Fibroblast of skin of back (primary cell): ENCODE data around the gene SEMA3F.

ENCODE experiments used
- DNase-seq: peaks from one replicate; pipeline ENCODE4 v3.0.0-alpha.2; 2013

Gene SEMA3F

DNA sequence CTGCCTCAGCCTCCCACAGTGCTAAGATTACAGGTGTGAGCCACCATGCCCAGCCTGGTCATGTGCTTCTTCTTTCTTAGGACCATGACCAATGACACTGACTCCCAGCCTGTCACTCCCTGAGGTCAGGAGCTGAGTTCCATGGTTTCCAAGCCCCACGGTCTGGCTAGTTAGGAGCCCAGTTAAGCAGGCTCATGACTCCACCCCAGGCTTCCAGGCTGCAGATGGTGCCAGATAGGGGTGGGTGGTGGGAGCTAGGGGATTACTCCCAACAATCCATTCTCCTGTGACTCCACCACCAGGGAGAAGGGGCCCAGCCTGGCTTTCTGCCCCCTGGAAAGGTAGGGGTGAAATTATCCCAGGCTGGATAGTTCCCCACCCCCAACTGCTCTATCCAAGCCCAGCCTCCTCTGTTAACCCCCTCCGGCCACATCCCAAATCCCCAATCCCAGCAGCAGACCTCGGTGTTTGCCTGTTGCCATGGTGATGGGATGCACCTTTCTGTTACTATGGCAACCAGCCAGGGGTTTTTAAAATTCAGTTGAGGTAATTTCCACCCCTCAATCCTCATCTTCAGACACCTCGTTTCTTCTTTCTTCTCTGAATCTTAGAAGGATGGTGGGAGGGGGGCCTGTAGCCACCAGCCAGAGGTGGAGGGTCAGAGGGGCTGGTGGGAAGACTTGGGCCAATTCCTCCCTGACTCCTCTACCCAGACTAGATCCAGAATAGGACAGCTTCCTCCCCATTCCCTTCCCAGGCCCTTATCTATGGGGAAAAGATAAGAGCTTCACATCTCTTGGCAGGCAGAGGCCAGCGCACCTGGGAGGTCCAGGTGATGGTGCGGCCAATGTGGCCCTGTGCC lies 22.5 kb upstream of the SEMA3F start:
- no peak for DNase-seq

GRCh38 chr3:50133283-50133615 lies 21.9 kb upstream of the SEMA3F start:
- DNase-seq, result no peak

DNA sequence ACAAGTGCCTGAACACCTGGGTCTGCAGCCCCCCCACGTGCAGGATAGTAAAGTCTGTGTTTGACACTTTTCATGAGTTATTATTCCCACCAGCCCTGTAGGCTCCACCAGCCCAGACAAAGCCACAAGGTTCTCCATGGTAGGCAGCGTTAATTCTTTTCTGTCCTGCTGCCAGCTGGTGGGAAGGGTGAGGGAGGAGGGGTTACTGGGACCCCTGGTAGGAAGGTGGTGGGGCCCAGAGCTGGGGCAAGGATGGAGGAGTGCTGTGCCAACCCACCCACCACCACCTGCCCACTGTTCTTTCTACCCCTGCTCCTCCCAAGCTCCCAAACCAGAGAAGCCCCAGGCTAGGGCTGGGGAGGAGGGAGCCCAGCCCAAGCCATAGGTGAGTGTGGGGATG lies 20.8 kb upstream of the SEMA3F start:
- DNase-seq, result no peak

DNA sequence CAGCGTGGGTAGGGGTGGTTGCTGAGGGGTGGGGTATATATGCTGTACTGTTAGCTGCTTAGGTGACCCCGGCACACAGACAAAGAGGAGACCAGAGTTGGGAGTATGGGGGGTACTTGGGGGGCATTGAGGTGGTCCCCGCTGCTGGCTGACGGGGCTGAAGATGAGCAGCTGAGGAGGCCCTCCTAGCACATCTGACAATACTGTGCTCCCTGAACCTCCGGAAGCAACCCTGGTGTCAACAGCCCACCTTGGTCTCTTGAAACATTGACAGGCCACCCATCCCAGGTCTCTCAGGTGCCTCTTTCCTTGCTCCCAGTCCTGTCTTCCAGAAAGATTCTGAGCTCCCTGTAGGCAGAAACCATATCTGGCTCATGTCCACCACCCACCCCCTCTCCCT lies 19.2 kb upstream of the SEMA3F start:
- DNase-seq, result no peak

DNA sequence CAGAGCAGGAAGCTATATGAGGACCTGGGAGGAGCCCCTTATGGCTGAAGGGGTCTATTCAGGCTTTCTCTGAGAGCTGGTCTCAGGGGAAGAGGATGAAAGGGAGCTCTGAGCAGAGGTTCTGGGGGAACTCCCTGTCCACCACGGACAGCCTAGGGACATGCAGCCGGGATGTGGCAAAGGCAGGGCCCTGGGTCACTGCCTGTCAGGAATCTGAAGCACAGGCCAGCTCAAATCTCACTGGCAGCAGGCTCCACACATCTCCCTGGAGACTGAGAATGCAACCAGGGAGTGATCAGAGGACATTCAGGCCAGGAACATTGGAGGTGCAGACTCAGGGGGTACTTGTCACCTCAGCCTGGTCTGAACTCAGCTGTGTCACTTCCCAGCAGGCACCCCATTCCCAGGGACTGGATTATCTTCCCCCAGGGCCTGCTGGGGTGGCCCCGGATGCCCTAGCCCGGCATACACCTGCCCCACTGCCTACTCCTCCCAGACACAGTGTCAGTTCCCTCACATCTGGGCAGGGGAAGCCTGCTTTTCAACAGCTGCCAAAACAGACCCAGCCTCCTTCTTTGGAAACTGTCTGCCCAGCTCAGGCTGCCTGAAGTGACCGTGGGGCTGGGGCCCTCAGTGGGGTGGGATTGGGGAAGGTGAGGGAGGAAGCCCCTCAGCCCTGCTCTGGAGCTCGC lies 18.3 kb upstream of the SEMA3F start:
- no peak for DNase-seq

GRCh38 chr3:50137531-50137930 lies 17.6 kb upstream of the SEMA3F start:
- no peak for DNase-seq

- DNase-seq, result peak; percentile 43
These were observed 16.6 kb upstream of the SEMA3F start for GRCh38 chr3:50138266-50139200.

DNA sequence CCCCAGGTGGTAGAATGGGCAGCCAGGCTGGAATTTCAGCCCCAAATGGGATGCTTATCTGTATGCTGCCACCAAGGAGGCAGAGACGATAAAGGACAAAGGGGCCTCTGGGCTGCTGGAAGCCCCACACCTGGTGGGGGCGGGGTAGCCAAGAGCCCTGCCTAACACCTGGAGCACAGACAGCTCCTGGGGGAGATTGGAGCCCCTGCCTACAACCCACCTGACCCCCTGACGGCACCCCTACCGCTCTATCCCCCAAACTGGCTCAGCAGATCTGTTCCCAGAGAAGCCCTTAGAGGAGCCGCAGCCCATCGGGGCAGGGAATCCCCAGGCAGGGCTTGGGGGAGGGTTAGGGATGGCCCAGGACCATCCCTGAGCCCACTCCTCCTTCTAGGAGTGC lies 15.8 kb upstream of the SEMA3F start:
- no peak for DNase-seq

DNA sequence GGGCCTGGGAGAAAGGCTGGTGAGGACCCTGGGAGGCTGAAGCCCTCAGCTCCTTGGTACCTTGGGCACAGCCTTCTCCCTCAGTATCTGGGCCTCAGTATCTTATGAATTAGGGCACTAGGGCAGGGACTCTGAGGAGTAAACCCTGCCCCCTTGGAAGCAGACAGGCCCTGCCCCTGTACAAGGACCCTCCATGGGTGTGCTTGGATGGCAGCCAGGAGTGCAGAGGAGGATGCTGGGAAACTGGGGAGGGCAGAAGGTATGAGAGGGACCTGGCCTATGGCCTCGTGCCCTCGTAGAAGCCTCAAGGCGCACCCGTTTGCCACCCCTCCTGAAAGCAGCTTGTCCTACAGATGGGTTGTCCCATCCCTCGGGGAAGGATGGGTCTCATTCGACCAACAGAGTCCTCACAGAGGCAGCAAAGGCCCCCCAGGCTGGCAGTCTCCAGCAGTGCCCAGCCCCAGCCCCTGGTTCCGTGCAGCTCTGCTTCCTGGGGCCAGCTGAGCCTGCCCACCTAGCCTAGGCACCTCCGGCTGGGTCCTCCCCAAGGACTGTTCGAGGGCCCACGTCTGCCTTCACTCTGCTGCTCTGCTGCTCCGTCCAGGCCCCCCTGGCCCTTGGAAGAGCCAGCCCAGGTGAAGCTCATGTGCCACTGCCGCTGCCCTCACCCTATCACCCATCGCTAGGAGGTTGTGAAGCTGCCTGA lies 15.3 kb upstream of the SEMA3F start:
- no peak for DNase-seq

- DNase-seq, result no peak
These were observed 14.1 kb upstream of the SEMA3F start for GRCh38 chr3:50140990-50141389.

DNA sequence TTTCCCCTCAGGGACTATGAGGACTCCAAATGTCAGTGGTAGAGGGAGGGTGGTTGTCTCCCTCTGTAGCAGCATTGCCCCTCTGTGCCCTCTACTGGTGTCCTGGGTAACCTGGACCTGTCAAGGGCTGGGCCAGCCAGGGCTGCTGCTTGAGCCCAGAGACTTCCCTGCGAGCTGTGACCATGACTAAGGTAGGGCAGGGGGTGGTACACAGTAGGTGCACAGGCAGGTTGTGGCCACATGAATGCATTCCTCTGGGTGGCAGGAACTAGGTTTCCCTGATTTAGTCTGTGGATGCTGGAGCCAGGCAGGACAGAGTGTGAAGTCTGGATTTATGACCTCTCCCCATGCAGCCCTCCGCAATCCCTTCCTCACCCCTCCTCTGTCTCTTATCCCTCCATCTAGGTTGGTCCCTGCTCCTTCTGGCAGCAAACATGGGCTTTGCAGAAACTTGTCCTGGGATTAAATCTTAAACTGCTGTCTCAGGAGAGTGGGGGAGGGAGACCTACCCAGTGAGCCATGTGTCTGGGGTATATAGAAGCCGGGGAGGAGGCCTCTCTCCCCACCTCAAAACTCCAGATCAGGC lies 8.7 kb upstream of the SEMA3F start:
- DNase-seq, result no peak

DNA sequence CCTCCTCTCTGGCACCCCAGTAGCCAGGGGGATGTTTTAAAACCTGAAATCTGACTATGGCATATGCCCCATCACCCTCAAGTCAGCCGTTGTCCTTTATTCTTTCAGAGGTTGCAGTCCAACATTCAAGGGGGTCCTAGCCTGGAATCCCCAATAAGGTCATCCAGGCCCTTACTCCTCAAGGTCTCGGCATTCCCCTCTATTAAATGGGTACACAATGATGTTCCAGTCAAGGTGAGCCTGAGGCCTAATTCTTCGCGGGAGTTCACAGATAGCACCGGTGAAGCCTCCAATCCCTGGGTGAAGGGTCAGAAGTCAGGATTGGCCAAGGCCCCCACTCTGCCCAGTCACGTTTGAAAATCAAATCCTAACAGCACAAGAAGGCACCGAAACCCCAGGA lies 8.1 kb upstream of the SEMA3F start:
- DNase-seq, result no peak

- no peak for DNase-seq
These were observed 7.7 kb upstream of the SEMA3F start for GRCh38 chr3:50147447-50147846.

DNA sequence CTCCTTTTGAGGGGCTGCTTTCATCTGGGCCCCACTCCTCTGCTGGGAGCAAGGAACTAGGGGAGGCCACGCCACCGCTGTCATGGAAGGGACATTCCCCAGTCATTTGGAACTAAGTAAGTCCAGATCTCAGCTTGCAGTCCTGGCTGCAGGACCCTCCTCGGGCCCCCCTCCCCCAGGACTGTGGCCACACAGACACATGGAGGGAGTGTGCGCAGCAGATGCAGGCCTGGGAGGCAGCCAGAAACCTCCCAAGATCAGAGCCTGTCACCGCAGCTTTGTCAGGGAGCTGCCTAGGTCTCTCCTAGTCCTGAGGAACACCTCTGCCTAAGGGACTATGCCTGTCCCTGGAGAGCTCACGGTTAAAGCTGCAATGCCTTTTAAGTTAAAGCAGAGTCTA lies 7.3 kb upstream of the SEMA3F start:
- no peak for DNase-seq

DNA sequence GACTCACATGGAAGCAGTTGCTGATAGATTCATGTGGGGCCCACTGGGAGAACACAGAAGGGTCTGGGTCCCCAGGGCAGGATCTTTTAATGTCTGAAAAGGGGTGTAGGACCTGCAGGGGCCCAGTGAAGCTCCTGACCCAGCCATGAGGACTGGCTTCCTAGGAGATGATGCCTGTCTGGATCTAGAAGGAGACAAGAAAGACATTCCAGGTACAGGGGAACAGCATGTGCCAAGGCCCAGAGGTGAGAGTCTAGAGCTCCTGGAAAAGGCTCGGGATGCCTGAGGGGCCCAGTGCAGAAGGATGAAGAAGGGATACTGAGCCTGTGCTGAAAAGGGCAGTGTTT lies 4.7 kb upstream of the SEMA3F start:
- DNase-seq, result no peak

GRCh38 chr3:50150863-50151686 lies 4.0 kb upstream of the SEMA3F start:
- no peak for DNase-seq

GRCh38 chr3:50151728-50152127 lies 3.4 kb upstream of the SEMA3F start:
- no peak for DNase-seq

DNA sequence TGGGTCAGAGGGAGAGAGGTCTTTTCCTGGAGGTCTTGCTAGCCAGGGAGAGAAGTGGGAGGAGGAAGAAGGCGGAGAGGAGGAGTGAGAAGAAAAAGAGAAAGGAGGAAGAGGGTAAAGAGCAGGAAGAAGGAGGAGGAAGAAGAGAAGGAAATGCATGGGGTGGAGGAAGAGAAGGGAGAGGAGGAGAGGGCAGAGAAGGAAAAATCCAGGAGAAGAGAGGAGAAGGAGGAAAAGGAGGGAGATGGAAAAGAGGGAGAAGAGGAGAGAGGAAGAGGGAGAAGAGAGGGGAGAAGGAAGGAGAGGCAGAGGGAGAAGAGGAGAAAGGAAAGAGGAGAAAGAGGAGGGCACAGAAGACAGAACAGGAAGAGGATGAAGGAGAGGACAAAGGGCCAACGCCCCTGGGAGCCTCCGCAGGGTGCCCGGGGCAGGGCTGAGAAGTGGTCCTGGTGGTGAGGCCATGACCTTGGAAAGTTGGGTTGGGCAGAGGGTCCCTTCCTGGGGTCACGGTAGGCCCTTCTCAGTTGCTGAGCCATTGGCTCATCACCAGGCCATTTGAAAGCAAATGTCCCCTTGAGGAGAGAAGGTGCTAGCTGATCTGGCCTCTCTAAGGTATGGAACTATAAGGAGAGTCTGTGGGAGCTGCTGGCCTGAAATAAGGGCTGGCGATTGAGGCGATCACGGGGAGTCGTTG lies 1.2 kb upstream of the SEMA3F start:
- DNase-seq, result no peak

DNA sequence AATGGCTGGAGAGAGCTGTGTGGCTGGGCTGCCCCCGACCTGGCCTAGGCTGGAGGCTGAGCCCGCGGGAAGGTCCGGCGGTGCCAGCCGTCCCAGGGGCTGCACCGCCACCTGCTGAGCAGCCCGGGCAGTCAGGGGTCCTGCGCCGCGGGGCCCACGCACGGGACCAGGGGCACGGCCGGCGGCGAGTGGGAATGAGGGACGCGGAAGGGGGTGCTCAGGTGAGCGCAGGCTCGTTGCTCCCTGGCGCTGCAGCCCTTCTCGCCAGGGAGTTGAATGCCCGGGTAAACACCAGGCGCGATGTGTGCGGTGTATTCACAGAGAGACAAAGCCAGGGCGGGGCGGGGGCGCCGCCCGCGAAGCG lies 666 bp upstream of the SEMA3F start:
- no peak for DNase-seq

GRCh38 chr3:50155491-50155878 lies 361 bp downstream of the SEMA3F start:
- DNase-seq, result no peak

DNA sequence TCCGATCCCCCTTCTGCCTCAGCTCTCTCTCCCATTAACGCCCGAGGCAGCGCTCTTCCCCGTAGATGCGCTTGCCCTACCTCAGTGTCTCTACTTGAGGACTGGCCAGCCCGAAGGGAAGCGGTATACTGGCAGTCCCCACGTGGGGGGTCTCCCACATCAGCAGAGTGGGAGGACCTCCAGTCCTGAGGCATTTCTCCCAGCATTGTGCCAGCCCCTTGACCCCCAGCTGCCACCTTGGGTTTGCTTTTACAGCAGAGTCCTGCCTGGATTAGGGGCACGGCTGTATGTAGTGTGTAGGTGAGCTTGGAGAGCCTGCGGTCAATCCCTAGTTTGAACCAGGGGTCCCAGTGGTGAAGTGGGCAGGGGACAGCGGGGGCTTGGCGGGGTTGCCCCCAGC lies 767 bp downstream of the SEMA3F start:
- DNase-seq, result no peak
